Measurements from ENCODE around the gene VSIG10L.

- TF ChIP-seq GATA3 (IDR thresholded peaks at IDR 0.05; ENCODE audit: low read depth, low read length), result no peak
- TF ChIP-seq GATA2 (IDR thresholded peaks at IDR 0.05; ENCODE audit: low read depth, low read length), result no peak
Observed at GRCh38 chr19:51389143-51389542, 47.2 kb upstream of the VSIG10L start.

Measured in SH-SY5Y (cell line).